ENCODE measurements around the gene DCLRE1A.

GRCh38 chr10:113879691-113880090, 25.8 kb upstream of the DCLRE1A start:
- TF ChIP-seq, protein P1, sequence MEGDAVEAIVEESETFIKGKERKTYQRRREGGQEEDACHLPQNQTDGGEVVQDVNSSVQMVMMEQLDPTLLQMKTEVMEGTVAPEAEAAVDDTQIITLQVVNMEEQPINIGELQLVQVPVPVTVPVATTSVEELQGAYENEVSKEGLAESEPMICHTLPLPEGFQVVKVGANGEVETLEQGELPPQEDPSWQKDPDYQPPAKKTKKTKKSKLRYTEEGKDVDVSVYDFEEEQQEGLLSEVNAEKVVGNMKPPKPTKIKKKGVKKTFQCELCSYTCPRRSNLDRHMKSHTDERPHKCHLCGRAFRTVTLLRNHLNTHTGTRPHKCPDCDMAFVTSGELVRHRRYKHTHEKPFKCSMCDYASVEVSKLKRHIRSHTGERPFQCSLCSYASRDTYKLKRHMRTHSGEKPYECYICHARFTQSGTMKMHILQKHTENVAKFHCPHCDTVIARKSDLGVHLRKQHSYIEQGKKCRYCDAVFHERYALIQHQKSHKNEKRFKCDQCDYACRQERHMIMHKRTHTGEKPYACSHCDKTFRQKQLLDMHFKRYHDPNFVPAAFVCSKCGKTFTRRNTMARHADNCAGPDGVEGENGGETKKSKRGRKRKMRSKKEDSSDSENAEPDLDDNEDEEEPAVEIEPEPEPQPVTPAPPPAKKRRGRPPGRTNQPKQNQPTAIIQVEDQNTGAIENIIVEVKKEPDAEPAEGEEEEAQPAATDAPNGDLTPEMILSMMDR (IDR thresholded peaks at IDR 0.05), result no peak
- no peak for TF ChIP-seq POLR2A (IDR thresholded peaks at IDR 0.05)

All from esophagus squamous epithelium (tissue), 4 donors.